ENCODE data around the gene ICE2.

DNA sequence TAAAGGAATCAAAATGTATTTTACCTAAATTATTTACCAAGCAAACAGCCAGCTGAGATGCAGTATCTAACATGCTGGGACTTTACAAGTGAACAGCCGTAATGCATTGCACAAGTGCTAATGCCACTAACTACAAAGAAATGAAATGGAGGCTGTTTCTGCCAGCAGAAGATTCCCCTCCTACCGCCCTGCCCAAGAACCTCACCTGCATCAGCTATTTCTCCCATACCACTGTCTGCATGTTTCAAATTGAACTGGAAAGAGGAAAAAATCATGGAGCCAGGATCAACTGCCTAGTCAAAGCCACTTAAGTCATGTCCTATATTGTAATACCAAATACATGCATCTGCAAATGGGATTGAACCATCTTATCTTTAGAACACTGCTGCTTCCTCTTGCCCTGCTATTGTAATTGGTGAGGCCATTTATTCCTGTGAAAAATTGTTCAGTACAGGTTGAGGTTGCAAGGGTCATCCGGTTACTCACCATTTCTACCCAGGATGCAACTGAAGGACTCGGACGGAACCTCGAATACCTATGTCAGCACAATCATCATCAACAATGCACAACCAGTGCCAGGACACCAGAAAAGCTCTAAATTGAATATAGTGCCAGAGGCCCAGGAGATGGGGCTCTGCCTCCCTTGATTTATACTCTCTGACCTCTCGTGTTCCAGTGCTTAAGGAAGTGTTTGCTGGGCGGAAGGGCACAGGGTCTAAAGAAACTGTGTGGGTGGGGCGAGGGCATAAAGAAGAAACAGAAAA, 108.7 kb downstream of the ICE2 start:
- TF ChIP-seq, protein P1, sequence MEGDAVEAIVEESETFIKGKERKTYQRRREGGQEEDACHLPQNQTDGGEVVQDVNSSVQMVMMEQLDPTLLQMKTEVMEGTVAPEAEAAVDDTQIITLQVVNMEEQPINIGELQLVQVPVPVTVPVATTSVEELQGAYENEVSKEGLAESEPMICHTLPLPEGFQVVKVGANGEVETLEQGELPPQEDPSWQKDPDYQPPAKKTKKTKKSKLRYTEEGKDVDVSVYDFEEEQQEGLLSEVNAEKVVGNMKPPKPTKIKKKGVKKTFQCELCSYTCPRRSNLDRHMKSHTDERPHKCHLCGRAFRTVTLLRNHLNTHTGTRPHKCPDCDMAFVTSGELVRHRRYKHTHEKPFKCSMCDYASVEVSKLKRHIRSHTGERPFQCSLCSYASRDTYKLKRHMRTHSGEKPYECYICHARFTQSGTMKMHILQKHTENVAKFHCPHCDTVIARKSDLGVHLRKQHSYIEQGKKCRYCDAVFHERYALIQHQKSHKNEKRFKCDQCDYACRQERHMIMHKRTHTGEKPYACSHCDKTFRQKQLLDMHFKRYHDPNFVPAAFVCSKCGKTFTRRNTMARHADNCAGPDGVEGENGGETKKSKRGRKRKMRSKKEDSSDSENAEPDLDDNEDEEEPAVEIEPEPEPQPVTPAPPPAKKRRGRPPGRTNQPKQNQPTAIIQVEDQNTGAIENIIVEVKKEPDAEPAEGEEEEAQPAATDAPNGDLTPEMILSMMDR (IDR thresholded peaks at IDR 0.05): no peak
- TF ChIP-seq POLR2A (IDR thresholded peaks at IDR 0.05): no peak

Data from lower leg skin (tissue), 3 donors.